ENCODE measurements around the gene FAM81A. TPM values are rescaled to one million over a fixed set of nuclear protein-coding genes. Genes with fewer than 3 reads are reported as not detected.

The FAM81A gene
- total RNA-seq, 4 donors from 2014 or later, result 1.6 to 2.8 TPM; not detected in 2

- 69 to 70% methylated on average over 15 of the region's 15 CpGs for WGBS, 2 donors
- no peak for DNase-seq
- Histone ChIP-seq H3K9me3 (no peaks in the 10 kb centered on the region), H3K4me1 (peaks cover 0 to 11% (median 0%) of the 10 kb centered on the region in 3 donors), H3K4me3 (no peak overlapping the region), H3K27me3 (no peaks in the 10 kb centered on the region), H3K27ac (no peak overlapping the region), H3K36me3 (no peaks in the 10 kb centered on the region)
- TF ChIP-seq POLR2A (IDR thresholded peaks at IDR 0.05) (no peak), CTCF (IDR thresholded peaks at IDR 0.05) (no peak)
- intact Hi-C loops (cut with DNase I), result no loop called here
Observed at GRCh38 chr15:59401824-59402569, 36.0 kb upstream of the FAM81A start.

GRCh38 chr15:59405079-59405478 lies 32.9 kb upstream of the FAM81A start:
- Histone ChIP-seq H3K4me3 (no peak overlapping the region), H3K27me3 (no peaks in the 10 kb centered on the region), H3K4me1 (peaks cover 0 to 9% (median 0%) of the 10 kb centered on the region in 3 donors), H3K27ac (no peak overlapping the region), H3K9me3 (no peaks in the 10 kb centered on the region), H3K36me3 (no peaks in the 10 kb centered on the region)
- no peak for DNase-seq
- 74 to 80% methylated on average over 7 of the region's 7 CpGs for WGBS, 2 donors
- TF ChIP-seq POLR2A (IDR thresholded peaks at IDR 0.05) (no peak), CTCF (IDR thresholded peaks at IDR 0.05) (no peak)
- intact Hi-C loops (cut with DNase I), result no loop called here

- Histone ChIP-seq H3K4me3 (no peak overlapping the region), H3K9me3 (no peaks in the 10 kb centered on the region), H3K4me1 (peaks cover 0 to 15% (median 0%) of the 10 kb centered on the region in 3 donors), H3K27ac (no peak overlapping the region), H3K36me3 (no peaks in the 10 kb centered on the region), H3K27me3 (no peaks in the 10 kb centered on the region)
- TF ChIP-seq CTCF (IDR thresholded peaks at IDR 0.05), result no peak
- no peak for TF ChIP-seq POLR2A (IDR thresholded peaks at IDR 0.05)
- no peak for DNase-seq
- intact Hi-C loops (cut with DNase I), result no loop called here
- 40 to 57% methylated on average over 3 of the region's 3 CpGs for WGBS, 2 donors
Observed at GRCh38 chr15:59406446-59406845, 31.5 kb upstream of the FAM81A start.

- H3K4me1 ChIP-seq, result peaks cover 0 to 15% (median 0%) of the 10 kb centered on the region in 3 donors
- WGBS, 2 donors, result 58 to 72% methylated on average over 4 of the region's 5 CpGs
- intact Hi-C loops (cut with DNase I), result no loop called here
- no peaks in the 10 kb centered on the region for H3K9me3 ChIP-seq
- no peak for DNase-seq
- H3K27me3 ChIP-seq, result no peaks in the 10 kb centered on the region
- H3K27ac ChIP-seq, result no peak overlapping the region
- H3K36me3 ChIP-seq, result no peaks in the 10 kb centered on the region
- no peak overlapping the region for H3K4me3 ChIP-seq
- TF ChIP-seq POLR2A (IDR thresholded peaks at IDR 0.05), result no peak
- no peak for TF ChIP-seq CTCF (IDR thresholded peaks at IDR 0.05)
Observed at GRCh38 chr15:59407946-59408345, 30.0 kb upstream of the FAM81A start.

- DNase-seq, result no peak
- no peaks in the 10 kb centered on the region for H3K9me3 ChIP-seq
- TF ChIP-seq POLR2A (IDR thresholded peaks at IDR 0.05), result no peak
- TF ChIP-seq CTCF (IDR thresholded peaks at IDR 0.05), result no peak
- peaks cover 0 to 15% (median 0%) of the 10 kb centered on the region in 3 donors for H3K4me1 ChIP-seq
- no peak overlapping the region for H3K4me3 ChIP-seq
- H3K27ac ChIP-seq, result no peak overlapping the region
- H3K36me3 ChIP-seq, result no peaks in the 10 kb centered on the region
- intact Hi-C loops (cut with DNase I), result no loop called here
- 9 to 30% methylated on average over 2 of the region's 2 CpGs for WGBS, 2 donors
- no peaks in the 10 kb centered on the region for H3K27me3 ChIP-seq
Observed at GRCh38 chr15:59410391-59410896, 27.5 kb upstream of the FAM81A start.
